K562 (cell line): ENCODE results near the gene GNB5. TPM values are rescaled to one million over a fixed set of nuclear protein-coding genes. Genes with fewer than 3 reads are reported as not detected.
A peak's percentile ranks its signal among the peaks of the same experiment; 100 is the strongest.

Experiments used
- ATAC-seq: fragments of 200-7000 bp; cut with Tn5 transposase; 3 replicates; pipeline ENCODE4 v1.9.1; 2020; ENCODE audit warnings: moderate library complexity
- BruUV-seq: library from RNA; stranded (reverse); fragments of 400-500 nt; replicated peaks from 2 replicates; lab custom pipeline; 2021; lab: Mats Ljungman, UMichigan
- CTCF ChIA-PET: fragments of 300-600 bp; formaldehyde crosslinking; extraction: SDS; loops from one replicate; lab custom pipeline; 2021; ENCODE audit warnings: low intra/inter-chr PET ratio; lab: Yijun Ruan, JAX
- POLR2A ChIA-PET: fragments of 300-600, 350-650 bp; sonication (Branson Sonifier 250); formaldehyde crosslinking; extraction: SDS; loops from one replicate; lab custom pipeline; 2021; ENCODE audit warnings: antibody characterized with exemption, inconsistent platforms; lab: Yijun Ruan, JAX
- DNase-seq, 4 experiments: peaks; one replicate each; pipeline versions ENCODE4 v3.0.0 to v3.0.0-alpha.2; 2011 to 2018; ENCODE audit warnings: low spot score in 3 of 4, mixed read lengths in 3 of 4; ENCODE audit errors: extremely low read depth in 1 of 4
- FAIRE-seq: peaks from 2 replicates; lab custom pipeline; 2011; peaks lifted over from hg19 to GRCh38; lab: Jason Lieb, UNC
- H2AFZ ChIP-seq: 2 replicates; pipeline ENCODE4 v1.6.0; 2011; ENCODE audit warnings: low read depth, low read length, control low read depth, inconsistent platforms
- H3K27ac ChIP-seq: fragments of 200-600 bp; 3 replicates; pipeline ENCODE4 v1.8.0; 2011; ENCODE audit warnings: low read depth, mild to moderate bottlenecking, control low read depth, inconsistent platforms, low read length, moderate library complexity, mixed read lengths; ENCODE audit errors: extremely low read depth
- H3K27me3 ChIP-seq, 2 experiments: fragments of 300-600 bp in 1 of 2; 2 replicates in 1 of 2; 3 replicates in 1 of 2; pipeline versions ENCODE4 v1.6.0 to v1.8.0; 2011; ENCODE audit warnings: inconsistent platforms in 2 of 2, low read length in 2 of 2, mild to moderate bottlenecking in 1 of 2, mixed read lengths in 1 of 2, moderate library complexity in 1 of 2; ENCODE audit not compliant: control insufficient read depth in 2 of 2, insufficient read depth in 2 of 2
- H3K36me3 ChIP-seq: fragments of 300-600 bp; 3 replicates; pipeline ENCODE4 v1.8.0; 2011; ENCODE audit warnings: mild to moderate bottlenecking, low read length, inconsistent platforms; ENCODE audit not compliant: control insufficient read depth, insufficient read depth
- H3K4me1 ChIP-seq, 2 experiments: fragments of 200-600 bp in 1 of 2; replicated peaks in 1 of 2; 2 replicates in 1 of 2; 3 replicates in 1 of 2; pipeline versions ENCODE4 v1.5.1 to v1.8.0; 2011; ENCODE audit warnings: inconsistent platforms in 2 of 2, low read length in 2 of 2, mild to moderate bottlenecking in 1 of 2, mixed read lengths in 1 of 2, moderate library complexity in 1 of 2; ENCODE audit not compliant: control insufficient read depth in 2 of 2, insufficient read depth in 2 of 2
- H3K4me2 ChIP-seq: 2 replicates; pipeline ENCODE4 v1.6.1; 2011; ENCODE audit warnings: low read length, control low read depth, inconsistent platforms, mixed read lengths; ENCODE audit not compliant: insufficient read depth
- H3K4me3 ChIP-seq: fragments of 200-600 bp; sonication (generic), shearing (Covaris generic); 2 replicates; pipeline ENCODE4 v1.5.1; 2016; ENCODE audit warnings: control low read depth, inconsistent platforms
- H3K79me2 ChIP-seq: fragments of 200-600 bp; 3 replicates; pipeline ENCODE4 v1.8.0; 2011; ENCODE audit warnings: low read length, inconsistent platforms; ENCODE audit not compliant: control insufficient read depth, insufficient read depth
- H3K9ac ChIP-seq, 2 experiments: 2 replicates each; pipeline versions ENCODE4 v1.6.0 to v1.6.1; 2011; ENCODE audit warnings: low read depth in 2 of 2, low read length in 2 of 2, control low read depth in 1 of 2, inconsistent platforms in 1 of 2, mild to moderate bottlenecking in 1 of 2, mixed read lengths in 1 of 2; ENCODE audit not compliant: insufficient read depth in 1 of 2
- H3K9me1 ChIP-seq: one replicate; pipeline ENCODE4 v1.6.0; 2011; ENCODE audit warnings: inconsistent platforms, mild to moderate bottlenecking, low read length, moderate library complexity; ENCODE audit not compliant: control insufficient read depth, insufficient read depth
- H3K9me3 ChIP-seq: replicated peaks from 2 replicates; pipeline ENCODE4 v1.5.1; 2011; ENCODE audit warnings: low read depth, low read length, inconsistent platforms; ENCODE audit not compliant: control insufficient read depth, insufficient read depth
- H4K20me1 ChIP-seq: replicated peaks from 2 replicates; pipeline ENCODE4 v1.6.1; 2011; ENCODE audit warnings: low read length, inconsistent platforms, mixed read lengths; ENCODE audit not compliant: control insufficient read depth, insufficient read depth
- CTBP1 ChIP-seq: fragments of 450-650 bp; IDR thresholded peaks from 2 replicates; pipeline ENCODE4 v1.6.1; 2016; ENCODE audit warnings: borderline replicate concordance
- ELF1 ChIP-seq: fragments of 200-800 bp; sonication (Bioruptor generic); IDR thresholded peaks from 2 replicates; pipeline ENCODE4 v1.6.1; 2016; ENCODE audit warnings: missing genetic modification characterization, missing compliant biosample characterization
- FOSL1 ChIP-seq: fragments of 200-800 bp; sonication (Bioruptor generic); conservative IDR thresholded peaks from 2 replicates; pipeline ENCODE4 v1.6.1; 2016; ENCODE audit warnings: missing genetic modification characterization, missing compliant biosample characterization
- JUND ChIP-seq, 2 experiments: IDR thresholded peaks; 2 replicates in 1 of 2; 3 replicates in 1 of 2; pipeline ENCODE4 v1.6.1; 2011; ENCODE audit warnings: borderline replicate concordance in 2 of 2, low read depth in 2 of 2, low read length in 2 of 2, improper control_type of control experiment in 1 of 2, missing biosample characterization in 1 of 2, missing genetic modification characterization in 1 of 2, missing genetic modification reagents in 1 of 2
- MEIS2 ChIP-seq: fragments of 450-650 bp; IDR thresholded peaks from 2 replicates; pipeline ENCODE4 v1.6.1; 2014; ENCODE audit warnings: mild to moderate bottlenecking; ENCODE audit not compliant: partially characterized antibody
- RBFOX2 ChIP-seq: fragments of 200-400 bp; formaldehyde crosslinking; IDR thresholded peaks from 2 replicates; pipeline ENCODE4 v1.6.1; 2017; ENCODE audit warnings: low read depth, mild to moderate bottlenecking, low read length, moderate library complexity
- RCOR1 ChIP-seq, 2 experiments: IDR thresholded peaks; 2 replicates each; pipeline ENCODE4 v1.6.1; 2012; ENCODE audit warnings: low read depth in 2 of 2, low read length in 2 of 2, borderline replicate concordance in 1 of 2, improper control_type of control experiment in 1 of 2
- SMAD4 ChIP-seq: fragments of 250-450 bp; sonication (Bioruptor Pico); conservative IDR thresholded peaks from 2 replicates; pipeline ENCODE4 v1.8.0; 2021; ENCODE audit warnings: inconsistent platforms, mild to moderate bottlenecking, moderate library complexity
- SP2 ChIP-seq: IDR thresholded peaks from 2 replicates; pipeline ENCODE4 v1.6.1; 2011; ENCODE audit warnings: mild to moderate bottlenecking, low read depth, low read length, moderate library complexity; ENCODE audit not compliant: poor library complexity, severe bottlenecking; ENCODE audit errors: extremely low read depth
- ZNF766 ChIP-seq: fragments of 200-800 bp; sonication (Bioruptor generic); conservative IDR thresholded peaks from 2 replicates; pipeline ENCODE4 v1.6.1; 2016; ENCODE audit warnings: missing genetic modification characterization, missing compliant biosample characterization
- WGBS: fragments of 100-300 bp; shearing (Covaris generic); methylation state at CpG from one replicate; pipeline ENCODE4 v1.1.6; 2016; ENCODE audit warnings: low coverage, mixed read lengths; ENCODE audit not compliant: insufficient coverage; ENCODE audit errors: missing lambda C conversion rate; 5-methylcytosine and 5-hydroxymethylcytosine counted together
- in situ Hi-C: fragments of 300-500 bp; cut with MboI; formaldehyde crosslinking; loops from 4 replicates; pipeline ENCODE4 v1.15.0; 2018; ENCODE audit warnings: inconsistent platforms, mixed read lengths
- intact Hi-C: fragments of 100-400 bp; cut with micrococcal nuclease; formaldehyde crosslinking; loops from 2 replicates; pipeline ENCODE4 v1.14.2; 2022
- polyA plus RNA-seq, 8 experiments: library from polyadenylated mRNA; depleted of rRNA in 4 of 8; stranded (reverse) in 5 of 8; unstranded in 3 of 8; fragments of >200 nt; fragmentation: Nextera tagmentation in 2 of 8; fragmentation: Illumina TruSeq in 1 of 8; extraction: Ambion mirVana in 2 of 8; extraction: Trizol in 1 of 8; gene quantifications; 2 replicates each; pipeline versions ENCODE4 v1.2.1 to v1.2.3, GENCODE V29; 2011 to 2014; ENCODE audit warnings: inconsistent platforms in 1 of 8, missing spikeins in 1 of 8
- total RNA-seq, 7 experiments: library from RNA; depleted of rRNA in 6 of 7; stranded (reverse); fragments of >200 nt in 6 of 7; fragmentation: Illumina TruSeq in 2 of 7; extraction: Trizol in 2 of 7; gene quantifications; 2 replicates each; pipeline versions ENCODE4 v1.2.1 to v1.2.3, GENCODE V29; 2011 to 2021; ENCODE audit warnings: low replicate concordance in 1 of 7
- TF ChIP-seq, protein P1 (sequence below): sonication (generic); IDR thresholded peaks from 2 replicates; pipeline ENCODE4 v1.6.1; 2016
- TF ChIP-seq, protein P2 (sequence below), 2 experiments: fragments of 450-650 bp in 1 of 2; sonication (generic) in 1 of 2; formaldehyde crosslinking in 1 of 2; IDR thresholded peaks in 1 of 2; conservative IDR thresholded peaks in 1 of 2; 2 replicates each; pipeline versions ENCODE4 v1.6.1 to v1.8.1; 2016 to 2023; ENCODE audit warnings: mild to moderate bottlenecking in 2 of 2, moderate library complexity in 2 of 2, inconsistent platforms in 1 of 2, missing genetic modification reagents in 1 of 2
- TF ChIP-seq, protein P3 (sequence below): fragments of 450-650 bp; IDR thresholded peaks from 2 replicates; pipeline ENCODE4 v1.6.1; 2016
- TF ChIP-seq, protein P4 (sequence below): sonication (generic); formaldehyde crosslinking; IDR thresholded peaks from 2 replicates; pipeline ENCODE4 v1.8.0; 2022; ENCODE audit warnings: missing genetic modification reagents, mild to moderate bottlenecking, moderate library complexity, borderline replicate concordance

The GNB5 gene
- total and polyA plus RNA-seq, 9 of the 15 experiments (the other 6 are each of a cell fraction or from before 2014, with no cell fraction given), result 0.11 to 2.1 (median 0.77) TPM

- ATAC-seq, result no peak
- Histone ChIP-seq H3K27ac (no peak overlapping the region), H3K9me3 (no peaks in the 10 kb centered on the region), H3K4me1 (peaks cover 0 to 4% of the 10 kb centered on the region in 2 experiments; a peak in 4 of 5 replicates), H3K9ac (no peak overlapping the region), H3K4me3 (no peak overlapping the region), H3K4me2 (no peak overlapping the region), H4K20me1 (no peaks in the 10 kb centered on the region), H3K9me1 (no peaks in the 10 kb centered on the region), H3K36me3 (no peaks in the 10 kb centered on the region), H3K79me2 (no peaks in the 10 kb centered on the region), H2AFZ (no peak overlapping the region), H3K27me3 (no peaks in the 10 kb centered on the region)
- ChIA-PET CTCF (no interaction called here), POLR2A (no interaction called here)
- intact Hi-C loops, result loop anchor here (5.0 kb wide), 1 partner anchor 34 kb away; no protein-coding TSS in a partner anchor
- no TSS peak for BruUV-seq
- FAIRE-seq, result no peak
- in situ Hi-C loops, result no loop called here
- 6% methylated on average over 3 of the region's 5 CpGs for WGBS
- DNase-seq, result peak in 1 of 4 experiments; percentile 50
- TF ChIP-seq RCOR1 (IDR thresholded peaks at IDR 0.05; ENCODE audit: borderline replicate concordance in 1 of 2, low read depth in 2 of 2, low read length in 2 of 2) (peak in 1 of 2 experiments; percentile 41; a peak in 1 of 4 replicates), SP2 (no peak), ELF1 (tag) (no peak), JUND (IDR thresholded peaks at IDR 0.05; ENCODE audit: borderline replicate concordance, low read depth, low read length) (peak; percentile 82; the same call in 1 of the 2 replicates), JUND (tag; IDR thresholded peaks at IDR 0.05; ENCODE audit: borderline replicate concordance, low read depth, low read length) (peak; percentile 75; the same call in 2 of the 3 replicates), SMAD4 (CRISPR knock-in tag) (no peak), MEIS2 (peak; percentile 62), CTBP1 (peak; percentile 29; the same call in 1 of the 2 replicates), ZNF766 (CRISPR knock-in tag) (no peak), FOSL1 (tag) (peak; percentile 92), RBFOX2 (no peak)
- TF ChIP-seq, protein P1, sequence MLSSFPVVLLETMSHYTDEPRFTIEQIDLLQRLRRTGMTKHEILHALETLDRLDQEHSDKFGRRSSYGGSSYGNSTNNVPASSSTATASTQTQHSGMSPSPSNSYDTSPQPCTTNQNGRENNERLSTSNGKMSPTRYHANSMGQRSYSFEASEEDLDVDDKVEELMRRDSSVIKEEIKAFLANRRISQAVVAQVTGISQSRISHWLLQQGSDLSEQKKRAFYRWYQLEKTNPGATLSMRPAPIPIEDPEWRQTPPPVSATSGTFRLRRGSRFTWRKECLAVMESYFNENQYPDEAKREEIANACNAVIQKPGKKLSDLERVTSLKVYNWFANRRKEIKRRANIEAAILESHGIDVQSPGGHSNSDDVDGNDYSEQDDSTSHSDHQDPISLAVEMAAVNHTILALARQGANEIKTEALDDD, result 0 out of 2 replicates have a peak, but pooled peaks have one; percentile 51
- TF ChIP-seq, protein P2, sequence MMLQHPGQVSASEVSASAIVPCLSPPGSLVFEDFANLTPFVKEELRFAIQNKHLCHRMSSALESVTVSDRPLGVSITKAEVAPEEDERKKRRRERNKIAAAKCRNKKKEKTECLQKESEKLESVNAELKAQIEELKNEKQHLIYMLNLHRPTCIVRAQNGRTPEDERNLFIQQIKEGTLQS (IDR thresholded peaks at IDR 0.05), result peak; percentile 80
- TF ChIP-seq, protein P2 (CRISPR knock-in tag; conservative IDR thresholded peaks at IDR 0.05), result no peak
- TF ChIP-seq, protein P3, sequence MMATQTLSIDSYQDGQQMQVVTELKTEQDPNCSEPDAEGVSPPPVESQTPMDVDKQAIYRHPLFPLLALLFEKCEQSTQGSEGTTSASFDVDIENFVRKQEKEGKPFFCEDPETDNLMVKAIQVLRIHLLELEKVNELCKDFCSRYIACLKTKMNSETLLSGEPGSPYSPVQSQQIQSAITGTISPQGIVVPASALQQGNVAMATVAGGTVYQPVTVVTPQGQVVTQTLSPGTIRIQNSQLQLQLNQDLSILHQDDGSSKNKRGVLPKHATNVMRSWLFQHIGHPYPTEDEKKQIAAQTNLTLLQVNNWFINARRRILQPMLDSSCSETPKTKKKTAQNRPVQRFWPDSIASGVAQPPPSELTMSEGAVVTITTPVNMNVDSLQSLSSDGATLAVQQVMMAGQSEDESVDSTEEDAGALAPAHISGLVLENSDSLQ, result 0 out of 2 replicates have a peak, but pooled peaks have one; percentile 22
- TF ChIP-seq, protein P4, sequence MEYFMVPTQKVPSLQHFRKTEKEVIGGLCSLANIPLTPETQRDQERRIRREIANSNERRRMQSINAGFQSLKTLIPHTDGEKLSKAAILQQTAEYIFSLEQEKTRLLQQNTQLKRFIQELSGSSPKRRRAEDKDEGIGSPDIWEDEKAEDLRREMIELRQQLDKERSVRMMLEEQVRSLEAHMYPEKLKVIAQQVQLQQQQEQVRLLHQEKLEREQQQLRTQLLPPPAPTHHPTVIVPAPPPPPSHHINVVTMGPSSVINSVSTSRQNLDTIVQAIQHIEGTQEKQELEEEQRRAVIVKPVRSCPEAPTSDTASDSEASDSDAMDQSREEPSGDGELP (CRISPR knock-in tag), result no peak
Measured at GRCh38 chr15:52103217-52104207, 87.7 kb downstream of the GNB5 start.
